Keratinocyte (primary cell): ENCODE measurements around the gene PITPNM3. TPM values are rescaled to one million over a fixed set of nuclear protein-coding genes. Genes with fewer than 3 reads are reported as not detected.

Source experiments
- DNase-seq: peaks from one replicate; pipeline ENCODE4 v3.0.0-alpha.2; 2011; ENCODE audit warnings: low read depth, missing footprints, low spot score
- FAIRE-seq: peaks from 2 replicates; lab custom pipeline; 2011; peaks lifted over from hg19 to GRCh38; lab: Jason Lieb, UNC
- H2AFZ ChIP-seq: 2 replicates; pipeline ENCODE4 v1.6.0; 2012; ENCODE audit warnings: low read length, control low read depth, inconsistent platforms; ENCODE audit not compliant: control insufficient read depth
- H3K27ac ChIP-seq: 2 replicates; pipeline ENCODE4 v1.5.1; 2011; ENCODE audit warnings: low read length; ENCODE audit not compliant: control insufficient read depth, insufficient read depth
- H3K27me3 ChIP-seq: 3 replicates; pipeline ENCODE4 v1.6.0; 2011; ENCODE audit warnings: low read length; ENCODE audit not compliant: control insufficient read depth, insufficient read depth; ENCODE audit errors: extremely low read depth
- H3K36me3 ChIP-seq, 2 experiments: 2 replicates in 1 of 2; 3 replicates in 1 of 2; pipeline ENCODE4 v1.5.1; 2011; ENCODE audit warnings: low read length in 2 of 2, mild to moderate bottlenecking in 1 of 2; ENCODE audit not compliant: control insufficient read depth in 2 of 2, insufficient read depth in 2 of 2; ENCODE audit errors: extremely low read depth in 1 of 2
- H3K4me1 ChIP-seq: 3 replicates; pipeline ENCODE4 v1.5.1; 2011; ENCODE audit warnings: low read length; ENCODE audit not compliant: control insufficient read depth, insufficient read depth; ENCODE audit errors: extremely low read depth
- H3K4me2 ChIP-seq: 3 replicates; pipeline ENCODE4 v1.6.0; 2011; ENCODE audit warnings: low read depth, low read length; ENCODE audit not compliant: control insufficient read depth, insufficient read depth; ENCODE audit errors: extremely low read depth
- H3K4me3 ChIP-seq, 3 experiments: fragments of 200-600 bp in 1 of 3; sonication (generic) in 1 of 3; 2 replicates in 2 of 3; 3 replicates in 1 of 3; pipeline ENCODE4 v1.5.1; 2011 to 2016; ENCODE audit warnings: low read length in 3 of 3, mild to moderate bottlenecking in 3 of 3, control low read depth in 2 of 3, inconsistent platforms in 1 of 3, low read depth in 1 of 3, mixed read lengths in 1 of 3, mixed run types in 1 of 3, moderate library complexity in 1 of 3; ENCODE audit not compliant: control insufficient read depth in 2 of 3, insufficient read depth in 2 of 3; ENCODE audit errors: extremely low read depth in 1 of 3
- H3K79me2 ChIP-seq: 2 replicates; pipeline ENCODE4 v1.6.0; 2012; ENCODE audit warnings: low read length; ENCODE audit not compliant: control insufficient read depth, insufficient read depth
- H3K9ac ChIP-seq: 3 replicates; pipeline ENCODE4 v1.6.0; 2011; ENCODE audit warnings: low read length; ENCODE audit not compliant: control insufficient read depth, insufficient read depth; ENCODE audit errors: extremely low read depth
- H3K9me1 ChIP-seq: 3 replicates; pipeline ENCODE4 v1.6.0; 2011; ENCODE audit warnings: low read length; ENCODE audit not compliant: control insufficient read depth, insufficient read depth; ENCODE audit errors: extremely low read depth
- H3K9me3 ChIP-seq: 2 replicates; pipeline ENCODE4 v1.5.1; 2012; ENCODE audit warnings: low read depth, low read length; ENCODE audit not compliant: control insufficient read depth
- H4K20me1 ChIP-seq: 3 replicates; pipeline ENCODE4 v1.6.0; 2011; ENCODE audit warnings: low read length; ENCODE audit not compliant: control insufficient read depth, insufficient read depth; ENCODE audit errors: extremely low read depth
- EZH2 ChIP-seq: IDR thresholded peaks from one replicate; pipeline ENCODE4 v1.6.1; 2012; ENCODE audit warnings: inconsistent platforms, mild to moderate bottlenecking, low read length, moderate library complexity
- dilution Hi-C: fragments of 300-500 bp; cut with MboI; formaldehyde crosslinking; loops from one replicate; pipeline ENCODE4 v1.7.0; 2020; ENCODE audit warnings: low sequenced_read_pairs; ENCODE audit not compliant: extremely low pct_ligation_motif_present
- polyA plus RNA-seq, 5 experiments: library from polyadenylated mRNA; depleted of rRNA in 3 of 5; stranded (reverse) in 3 of 5; stranded (forward) in 1 of 5; unstranded in 1 of 5; fragments of >200 nt; gene quantifications; 1 replicate in 1 of 5; 2 replicates in 3 of 5; 3 replicates in 1 of 5; pipeline versions ENCODE4 v1.2.1 to v1.2.3, GENCODE V29; 2011 to 2012; ENCODE audit warnings: missing spikeins in 2 of 5, low read depth in 1 of 5, low replicate concordance in 1 of 5
- TF ChIP-seq, protein P1 (sequence below), 3 experiments: IDR thresholded peaks in 1 of 3; conservative IDR thresholded peaks in 1 of 3; optimal IDR thresholded peaks in 1 of 3; 2 replicates in 2 of 3; 3 replicates in 1 of 3; pipeline versions ENCODE3 to v1.5.1; 2011; ENCODE audit warnings: low read length in 3 of 3, mild to moderate bottlenecking in 3 of 3, moderate library complexity in 2 of 3, control low read depth in 1 of 3, inconsistent platforms in 1 of 3; ENCODE audit not compliant: insufficient read depth in 2 of 3; ENCODE audit errors: extremely low read depth in 1 of 3

Gene PITPNM3
- polyA plus RNA-seq, 1 donor (not counting 4 experiments of a cell fraction or from before 2014, with no cell fraction given) = 7.7 TPM

DNA sequence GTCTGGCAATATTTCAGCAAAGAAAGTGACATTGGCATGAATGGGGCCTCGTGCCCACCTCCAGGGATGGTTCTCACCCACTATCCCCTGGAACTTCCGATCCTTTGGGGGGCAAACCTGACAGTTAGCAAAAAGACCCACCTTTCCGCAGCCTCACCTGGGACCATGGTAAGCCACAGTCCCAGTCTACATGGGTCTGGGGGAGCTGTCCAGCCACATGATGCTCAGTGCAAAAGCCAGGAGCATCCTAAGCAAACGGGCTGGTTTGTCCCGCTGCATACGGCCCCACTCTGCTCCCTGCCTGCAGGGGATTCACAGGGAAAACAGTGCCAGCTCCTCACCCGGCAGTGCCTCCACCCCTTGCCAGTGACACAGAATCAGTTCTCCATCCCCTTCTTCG is 140.7 kb downstream of the PITPNM3 start:
- DNase-seq (no peak), FAIRE-seq (no peak)
- H3K9me1 ChIP-seq = no peaks in the 10 kb centered on the region
- TF ChIP-seq EZH2 = no peak
- TF ChIP-seq, protein P1, sequence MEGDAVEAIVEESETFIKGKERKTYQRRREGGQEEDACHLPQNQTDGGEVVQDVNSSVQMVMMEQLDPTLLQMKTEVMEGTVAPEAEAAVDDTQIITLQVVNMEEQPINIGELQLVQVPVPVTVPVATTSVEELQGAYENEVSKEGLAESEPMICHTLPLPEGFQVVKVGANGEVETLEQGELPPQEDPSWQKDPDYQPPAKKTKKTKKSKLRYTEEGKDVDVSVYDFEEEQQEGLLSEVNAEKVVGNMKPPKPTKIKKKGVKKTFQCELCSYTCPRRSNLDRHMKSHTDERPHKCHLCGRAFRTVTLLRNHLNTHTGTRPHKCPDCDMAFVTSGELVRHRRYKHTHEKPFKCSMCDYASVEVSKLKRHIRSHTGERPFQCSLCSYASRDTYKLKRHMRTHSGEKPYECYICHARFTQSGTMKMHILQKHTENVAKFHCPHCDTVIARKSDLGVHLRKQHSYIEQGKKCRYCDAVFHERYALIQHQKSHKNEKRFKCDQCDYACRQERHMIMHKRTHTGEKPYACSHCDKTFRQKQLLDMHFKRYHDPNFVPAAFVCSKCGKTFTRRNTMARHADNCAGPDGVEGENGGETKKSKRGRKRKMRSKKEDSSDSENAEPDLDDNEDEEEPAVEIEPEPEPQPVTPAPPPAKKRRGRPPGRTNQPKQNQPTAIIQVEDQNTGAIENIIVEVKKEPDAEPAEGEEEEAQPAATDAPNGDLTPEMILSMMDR (optimal IDR thresholded peaks at IDR 0.05 in 1 of 3, IDR thresholded peaks at IDR 0.05 in 1 of 3, conservative IDR thresholded peaks at IDR 0.05 in 1 of 3; ENCODE audit: extremely low read depth in 1 of 3, insufficient read depth in 2 of 3, low read length in 3 of 3) = no peak
- H3K9me3 ChIP-seq = no peaks in the 10 kb centered on the region
- no peak overlapping the region for H3K4me2 ChIP-seq
- H3K36me3 ChIP-seq = no peaks in the 10 kb centered on the region
- H3K27me3 ChIP-seq = peaks cover 8% of the 10 kb centered on the region
- H4K20me1 ChIP-seq = no peaks in the 10 kb centered on the region
- H3K9ac ChIP-seq = no peak overlapping the region
- H3K79me2 ChIP-seq = no peaks in the 10 kb centered on the region
- H3K4me3 ChIP-seq = no peak overlapping the region
- H3K4me1 ChIP-seq = no peaks in the 10 kb centered on the region
- H2AFZ ChIP-seq = no peak overlapping the region
- dilution Hi-C loops = loop anchor here (25.0 kb wide), 1 partner anchor 803 kb away; no protein-coding TSS in a partner anchor
- no peak overlapping the region for H3K27ac ChIP-seq

DNA sequence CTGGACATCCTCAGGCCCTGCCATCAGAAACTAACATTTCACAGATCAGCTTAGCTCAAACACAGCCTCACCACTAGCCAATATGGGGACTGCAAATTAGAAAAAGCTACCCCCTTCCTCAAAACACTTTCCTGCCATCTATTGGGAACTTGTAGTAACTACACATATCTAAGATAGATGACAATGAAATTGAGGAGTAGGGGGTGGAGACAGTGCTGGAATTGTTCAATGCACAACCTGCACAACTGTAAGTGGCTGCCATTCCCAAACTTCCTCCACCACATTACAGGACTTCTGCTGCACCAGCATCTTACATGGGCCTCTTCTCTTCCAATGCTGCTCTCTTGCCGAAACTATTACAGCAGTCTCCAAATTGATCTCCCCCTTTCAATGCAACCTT is 143.3 kb downstream of the PITPNM3 start:
- Histone ChIP-seq H2AFZ (no peak overlapping the region), H3K79me2 (no peaks in the 10 kb centered on the region), H3K9me1 (no peaks in the 10 kb centered on the region), H3K9ac (no peak overlapping the region), H3K4me1 (no peaks in the 10 kb centered on the region), H3K27me3 (peaks cover 8% of the 10 kb centered on the region), H3K9me3 (no peaks in the 10 kb centered on the region), H3K36me3 (no peaks in the 10 kb centered on the region), H3K4me2 (no peak overlapping the region), H3K4me3 (no peak overlapping the region), H4K20me1 (no peaks in the 10 kb centered on the region), H3K27ac (no peak overlapping the region)
- DNase-seq (no peak), FAIRE-seq (peak; percentile 20)
- no peak for TF ChIP-seq EZH2
- TF ChIP-seq, protein P1 (optimal IDR thresholded peaks at IDR 0.05 in 1 of 3, IDR thresholded peaks at IDR 0.05 in 1 of 3, conservative IDR thresholded peaks at IDR 0.05 in 1 of 3; ENCODE audit: extremely low read depth in 1 of 3, insufficient read depth in 2 of 3, low read length in 3 of 3) = peak; percentile 36 to 66 (median 64)
- dilution Hi-C loops = loop anchor here (25.0 kb wide), 1 partner anchor 801 kb away; no protein-coding TSS in a partner anchor
